ACC112 (cell line): ENCODE results near the gene ADGRV1.
"Not testable (repeated sequence)": the region's sequence is repeated elsewhere in the genome, so short reads cannot be mapped to it uniquely, and the experiment has no call there.

Experiments
- H2AFZ ChIP-seq: fragments of 200-600 bp; sonication (generic); one replicate; pipeline ENCODE4 v1.6.0; 2017; ENCODE audit warnings: antibody characterized with exemption, low read length; ENCODE audit not compliant: unreplicated experiment
- H3K27ac ChIP-seq: fragments of 200-600 bp; sonication (generic); 2 replicates; pipeline ENCODE4 v1.5.1; 2014; ENCODE audit warnings: low read depth, mild to moderate bottlenecking, antibody characterized with exemption, low read length, moderate library complexity
- H3K27me3 ChIP-seq: fragments of 200-600 bp; sonication (generic); 2 replicates; pipeline ENCODE4 v1.6.1; 2014; ENCODE audit warnings: mild to moderate bottlenecking, antibody characterized with exemption, low read length, moderate library complexity, mixed read lengths; ENCODE audit not compliant: insufficient read depth
- H3K36me3 ChIP-seq: fragments of 200-600 bp; sonication (generic); 2 replicates; pipeline ENCODE4 v1.6.1; 2016; ENCODE audit warnings: mild to moderate bottlenecking, antibody characterized with exemption, low read length, moderate library complexity, mixed read lengths; ENCODE audit not compliant: insufficient read depth
- H3K4me1 ChIP-seq: fragments of 200-600 bp; sonication (generic); one replicate; pipeline ENCODE4 v1.6.1; 2016; ENCODE audit warnings: low read length, mixed read lengths; ENCODE audit not compliant: insufficient read depth, unreplicated experiment, control insufficient read depth
- H3K4me3 ChIP-seq: fragments of 200-600 bp; sonication (generic); 2 replicates; pipeline ENCODE4 v1.5.1; 2014; ENCODE audit warnings: mild to moderate bottlenecking, low read depth, low read length
- H3K79me2 ChIP-seq: fragments of 200-600 bp; sonication (generic); one replicate; pipeline ENCODE4 v1.6.0; 2016; ENCODE audit warnings: low read length; ENCODE audit not compliant: control insufficient read depth, unreplicated experiment, insufficient read depth

ADGRV1 gene

GRCh38 chr5:90685425-90686022 lies 126.9 kb downstream of the ADGRV1 start:
- Histone ChIP-seq H3K4me3 (no peak overlapping the region), H3K79me2 (no peaks in the 10 kb centered on the region), H3K27me3 (peaks cover 12% of the 10 kb centered on the region), H3K27ac (no peak overlapping the region), H3K4me1 (no peaks in the 10 kb centered on the region), H2AFZ (no peak overlapping the region), H3K36me3 (no peaks in the 10 kb centered on the region)

DNA sequence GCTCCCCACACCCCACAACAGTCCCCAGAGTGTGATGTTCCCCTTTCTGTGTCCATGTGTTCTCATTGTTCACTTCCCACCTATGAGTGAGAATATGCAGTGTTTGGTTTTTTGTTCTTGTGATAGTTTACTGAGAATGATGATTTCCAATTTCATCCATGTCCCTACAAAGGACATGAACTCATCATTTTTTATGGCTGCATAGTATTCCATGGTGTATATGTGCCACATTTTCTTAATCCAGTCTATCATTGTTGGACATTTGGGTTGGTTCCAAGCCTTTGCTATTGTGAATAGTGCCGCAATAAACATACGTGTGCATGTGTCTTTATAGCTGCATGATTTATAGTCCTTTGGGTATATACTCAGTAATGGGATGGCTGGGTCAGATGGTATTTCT lies 127.8 kb downstream of the ADGRV1 start:
- not testable (repeated sequence) for H3K27me3 ChIP-seq, H3K27ac ChIP-seq, H3K4me1 ChIP-seq

GRCh38 chr5:90687458-90687857 lies 128.9 kb downstream of the ADGRV1 start:
- not testable (repeated sequence) for H3K4me1 ChIP-seq, H3K27ac ChIP-seq, H3K79me2 ChIP-seq, H2AFZ ChIP-seq, H3K4me3 ChIP-seq, H3K36me3 ChIP-seq, H3K27me3 ChIP-seq

More for the DNA sequence above, 127.8 kb downstream of the ADGRV1 start:
- not testable (repeated sequence) for H3K36me3 ChIP-seq, H3K4me3 ChIP-seq, H3K79me2 ChIP-seq, H2AFZ ChIP-seq

GRCh38 chr5:90689064-90689463 lies 130.5 kb downstream of the ADGRV1 start:
- H3K27me3 ChIP-seq, result peaks cover 15% of the 10 kb centered on the region
- H2AFZ ChIP-seq, result no peak overlapping the region
- H3K36me3 ChIP-seq, result no peaks in the 10 kb centered on the region
- H3K4me3 ChIP-seq, result no peak overlapping the region
- no peak overlapping the region for H3K27ac ChIP-seq
- H3K79me2 ChIP-seq, result no peaks in the 10 kb centered on the region
- H3K4me1 ChIP-seq, result no peaks in the 10 kb centered on the region

DNA sequence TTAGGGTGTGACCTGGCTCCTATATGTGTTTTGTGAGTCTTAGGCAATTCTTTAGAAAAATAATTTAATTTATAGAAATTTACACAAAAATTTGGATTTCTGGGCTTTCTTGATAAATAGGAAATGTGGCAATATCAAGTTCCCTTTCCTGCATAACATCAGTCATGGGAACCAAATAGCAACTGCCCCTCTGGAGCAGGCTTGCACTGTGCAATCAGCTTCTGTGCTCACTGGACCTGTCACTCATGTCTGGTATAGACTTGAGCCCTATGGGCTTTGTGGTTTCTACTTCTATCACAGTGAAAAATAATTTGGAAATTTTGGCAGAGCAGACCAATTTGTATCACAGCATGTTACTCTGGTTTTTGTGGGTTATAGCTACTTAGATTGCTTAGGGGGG lies 131.7 kb downstream of the ADGRV1 start:
- Histone ChIP-seq H3K4me1 (no peaks in the 10 kb centered on the region), H3K27ac (no peak overlapping the region), H3K4me3 (no peak overlapping the region), H3K79me2 (no peaks in the 10 kb centered on the region), H3K36me3 (no peaks in the 10 kb centered on the region), H3K27me3 (peaks cover 27% of the 10 kb centered on the region), H2AFZ (no peak overlapping the region)

DNA sequence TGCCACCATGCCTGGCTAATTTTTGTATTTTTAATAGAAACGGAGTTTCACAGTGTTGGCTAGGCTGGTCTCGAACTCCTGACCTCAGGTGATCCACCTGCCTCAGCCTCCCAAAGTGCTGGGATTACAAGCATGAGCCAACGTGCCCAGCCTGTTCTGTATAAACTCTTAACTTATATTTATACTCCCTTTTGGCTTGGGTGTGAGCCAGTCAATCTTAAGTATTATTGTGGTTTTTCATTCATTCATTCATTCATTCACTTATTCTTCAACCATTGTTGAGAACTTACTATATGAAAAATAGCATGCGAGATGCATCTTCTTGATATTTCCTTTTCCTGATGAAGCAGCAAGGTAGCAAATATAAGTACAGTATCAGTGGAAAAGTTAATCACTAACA lies 132.9 kb downstream of the ADGRV1 start:
- peaks cover 35% of the 10 kb centered on the region for H3K27me3 ChIP-seq
- no peaks in the 10 kb centered on the region for H3K4me1 ChIP-seq
- no peaks in the 10 kb centered on the region for H3K79me2 ChIP-seq
- H3K27ac ChIP-seq, result no peak overlapping the region
- H3K4me3 ChIP-seq, result no peak overlapping the region
- no peaks in the 10 kb centered on the region for H3K36me3 ChIP-seq
- H2AFZ ChIP-seq, result no peak overlapping the region

GRCh38 chr5:90696153-90696552 lies 137.6 kb downstream of the ADGRV1 start:
- H3K36me3 ChIP-seq, result no peaks in the 10 kb centered on the region
- no peak overlapping the region for H3K27ac ChIP-seq
- peaks cover 71% of the 10 kb centered on the region for H3K27me3 ChIP-seq
- no peak overlapping the region for H2AFZ ChIP-seq
- H3K4me1 ChIP-seq, result no peaks in the 10 kb centered on the region
- H3K79me2 ChIP-seq, result no peaks in the 10 kb centered on the region
- H3K4me3 ChIP-seq, result no peak overlapping the region

DNA sequence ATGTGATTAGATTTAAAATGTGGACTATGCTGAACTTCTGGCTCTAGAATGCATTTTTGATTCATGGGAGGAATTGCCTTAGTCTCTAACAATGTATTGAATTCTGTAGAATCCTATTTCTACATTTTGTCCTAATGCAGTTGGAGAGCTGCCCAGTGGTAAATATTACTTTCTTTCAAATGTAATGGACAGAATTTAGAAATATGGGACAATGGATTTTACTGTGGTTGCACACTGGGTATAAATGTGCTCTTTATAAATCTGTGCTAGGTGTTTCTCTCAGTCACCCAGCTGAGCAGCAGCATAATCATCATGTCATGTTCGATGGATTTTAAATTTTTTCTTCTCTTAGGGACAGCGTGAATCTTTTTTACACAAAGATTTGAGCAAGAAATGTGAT lies 141.7 kb downstream of the ADGRV1 start:
- H3K27me3 ChIP-seq, result peaks cover 84% of the 10 kb centered on the region
- H3K4me3 ChIP-seq, result no peak overlapping the region
- no peak overlapping the region for H2AFZ ChIP-seq
- H3K27ac ChIP-seq, result no peak overlapping the region
- H3K79me2 ChIP-seq, result no peaks in the 10 kb centered on the region
- H3K36me3 ChIP-seq, result no peaks in the 10 kb centered on the region
- H3K4me1 ChIP-seq, result no peaks in the 10 kb centered on the region

GRCh38 chr5:90703932-90704331 lies 145.3 kb downstream of the ADGRV1 start:
- Histone ChIP-seq H3K79me2 (no peaks in the 10 kb centered on the region), H3K4me3 (no peak overlapping the region), H3K4me1 (no peaks in the 10 kb centered on the region), H3K27me3 (peaks cover 65% of the 10 kb centered on the region), H3K27ac (no peak overlapping the region), H2AFZ (no peak overlapping the region), H3K36me3 (no peaks in the 10 kb centered on the region)

- no peaks in the 10 kb centered on the region for H3K36me3 ChIP-seq
- no peak overlapping the region for H3K4me3 ChIP-seq
- H3K79me2 ChIP-seq, result no peaks in the 10 kb centered on the region
- H3K27ac ChIP-seq, result no peak overlapping the region
- H3K27me3 ChIP-seq, result peaks cover 29% of the 10 kb centered on the region
- H2AFZ ChIP-seq, result no peak overlapping the region
- no peaks in the 10 kb centered on the region for H3K4me1 ChIP-seq
Measured at GRCh38 chr5:90707698-90708097, 149.1 kb downstream of the ADGRV1 start.

- Histone ChIP-seq H3K36me3 (no peaks in the 10 kb centered on the region), H2AFZ (no peak overlapping the region)
Measured at GRCh38 chr5:90709323-90710155, 150.9 kb downstream of the ADGRV1 start.

More at GRCh38 chr5:90709323-90710155, 150.9 kb downstream of the ADGRV1 start:
- peaks cover 11% of the 10 kb centered on the region for H3K27me3 ChIP-seq
- no peak overlapping the region for H3K4me3 ChIP-seq
- no peaks in the 10 kb centered on the region for H3K79me2 ChIP-seq
- no peak overlapping the region for H3K27ac ChIP-seq
- no peaks in the 10 kb centered on the region for H3K4me1 ChIP-seq
